Measurements from ENCODE around the gene CPED1. TPM values are rescaled to one million over a fixed set of nuclear protein-coding genes. Genes with fewer than 3 reads are reported as not detected.

Gene CPED1
- total RNA-seq, 1 donor from 2014 or later: 27.3 TPM

GRCh38 chr7:121132940-121133339, 144.4 kb downstream of the CPED1 start:
- TF ChIP-seq POLR2AphosphoS5 (IDR thresholded peaks at IDR 0.05; ENCODE audit: insufficient read depth in 1 of 2, low read depth in 1 of 2) (no peak), POLR2A (IDR thresholded peaks at IDR 0.05) (no peak)
- no peak for DNase-seq (ENCODE audit: extremely low spot score in 2 of 2)
- no peaks in the 10 kb centered on the region for H3K4me1 ChIP-seq
- no peak overlapping the region for H3K4me3 ChIP-seq
- no peaks in the 10 kb centered on the region for H3K27me3 ChIP-seq
- peaks cover 0 to 4% of the 10 kb centered on the region in 2 donors for H3K36me3 ChIP-seq
- no peaks in the 10 kb centered on the region for H3K9me3 ChIP-seq
- intact Hi-C loops (cut with DNase I): no loop called here
- no peak overlapping the region for H3K27ac ChIP-seq

GRCh38 chr7:121133444-121133843, 144.9 kb downstream of the CPED1 start:
- TF ChIP-seq POLR2A (IDR thresholded peaks at IDR 0.05) (no peak), POLR2AphosphoS5 (IDR thresholded peaks at IDR 0.05; ENCODE audit: insufficient read depth in 1 of 2, low read depth in 1 of 2) (no peak), CTCF (IDR thresholded peaks at IDR 0.05) (no peak)
- Histone ChIP-seq H3K27me3 (no peaks in the 10 kb centered on the region), H3K4me3 (no peak overlapping the region), H3K27ac (no peak overlapping the region), H3K36me3 (peaks cover 0 to 4% of the 10 kb centered on the region in 2 donors), H3K9me3 (no peaks in the 10 kb centered on the region), H3K4me1 (no peaks in the 10 kb centered on the region)
- intact Hi-C loops (cut with DNase I): no loop called here
- DNase-seq (ENCODE audit: extremely low spot score in 2 of 2): no peak

GRCh38 chr7:121137580-121137979, 149.1 kb downstream of the CPED1 start:
- H3K27me3 ChIP-seq: no peaks in the 10 kb centered on the region
- no peak for TF ChIP-seq CTCF (IDR thresholded peaks at IDR 0.05)
- no peak for TF ChIP-seq POLR2AphosphoS5 (IDR thresholded peaks at IDR 0.05; ENCODE audit: insufficient read depth in 1 of 2, low read depth in 1 of 2)
- TF ChIP-seq POLR2A (IDR thresholded peaks at IDR 0.05): no peak
- H3K4me3 ChIP-seq: no peak overlapping the region
- no peak for DNase-seq (ENCODE audit: extremely low spot score in 2 of 2)
- H3K4me1 ChIP-seq: no peaks in the 10 kb centered on the region
- intact Hi-C loops (cut with DNase I): no loop called here
- H3K27ac ChIP-seq: no peak overlapping the region
- no peaks in the 10 kb centered on the region for H3K9me3 ChIP-seq
- H3K36me3 ChIP-seq: peaks cover 0 to 4% of the 10 kb centered on the region in 2 donors

GRCh38 chr7:121138262-121138933, 149.9 kb downstream of the CPED1 start:
- Histone ChIP-seq H3K9me3 (no peaks in the 10 kb centered on the region), H3K4me3 (no peak overlapping the region), H3K4me1 (no peaks in the 10 kb centered on the region), H3K27me3 (no peaks in the 10 kb centered on the region), H3K36me3 (no peaks in the 10 kb centered on the region), H3K27ac (no peak overlapping the region)
- no peak for TF ChIP-seq POLR2AphosphoS5 (IDR thresholded peaks at IDR 0.05; ENCODE audit: insufficient read depth in 1 of 2, low read depth in 1 of 2)
- TF ChIP-seq CTCF (IDR thresholded peaks at IDR 0.05): no peak
- TF ChIP-seq POLR2A (IDR thresholded peaks at IDR 0.05): no peak
- intact Hi-C loops (cut with DNase I): no loop called here
- DNase-seq (ENCODE audit: extremely low spot score in 2 of 2): no peak

- Histone ChIP-seq H3K4me1 (no peaks in the 10 kb centered on the region), H3K4me3 (no peak overlapping the region), H3K27ac (no peak overlapping the region), H3K27me3 (no peaks in the 10 kb centered on the region), H3K9me3 (no peaks in the 10 kb centered on the region), H3K36me3 (no peaks in the 10 kb centered on the region)
- TF ChIP-seq POLR2A (IDR thresholded peaks at IDR 0.05) (no peak), POLR2AphosphoS5 (IDR thresholded peaks at IDR 0.05; ENCODE audit: insufficient read depth in 1 of 2, low read depth in 1 of 2) (no peak), CTCF (IDR thresholded peaks at IDR 0.05) (no peak)
- no peak for DNase-seq (ENCODE audit: extremely low spot score in 2 of 2)
- intact Hi-C loops (cut with DNase I): no loop called here
Observed at GRCh38 chr7:121139427-121139826, 150.9 kb downstream of the CPED1 start.

Measured in vagina (tissue), 2 donors.